Liver (tissue), 3 donors: ENCODE measurements around the gene WWOX.

Source experiments
- EGR1 ChIP-seq, 2 donors: IDR thresholded peaks; 2 replicates each; pipeline ENCODE4 v1.6.1; 2016 to 2018; ENCODE audit warnings: antibody characterized with exemption in 2 of 2, low read depth in 2 of 2
- NR2F2 ChIP-seq: IDR thresholded peaks from 2 replicates; pipeline ENCODE4 v1.6.1; 2016; ENCODE audit warnings: antibody characterized with exemption
- TAF1 ChIP-seq: conservative IDR thresholded peaks from 2 replicates; pipeline ENCODE4 v1.6.1; 2016; ENCODE audit warnings: antibody characterized with exemption, mild to moderate bottlenecking
- TF ChIP-seq, protein P1 (sequence below): fragments of 150-350 bp; IDR thresholded peaks from 2 replicates; pipeline ENCODE4 v1.5.1; 2017; ENCODE audit warnings: improper control_type of control experiment, low read depth, low read length; ENCODE audit not compliant: missing input control
- TF ChIP-seq, protein P2 (sequence below): IDR thresholded peaks from 2 replicates; pipeline ENCODE4 v1.6.1; 2016; ENCODE audit warnings: antibody characterized with exemption
- TF ChIP-seq, protein P3 (sequence below): IDR thresholded peaks from 2 replicates; pipeline ENCODE4 v1.6.1; 2016; ENCODE audit warnings: antibody characterized with exemption, mild to moderate bottlenecking
- donor health status: healthy.
- donor health status: healthy.

DNA sequence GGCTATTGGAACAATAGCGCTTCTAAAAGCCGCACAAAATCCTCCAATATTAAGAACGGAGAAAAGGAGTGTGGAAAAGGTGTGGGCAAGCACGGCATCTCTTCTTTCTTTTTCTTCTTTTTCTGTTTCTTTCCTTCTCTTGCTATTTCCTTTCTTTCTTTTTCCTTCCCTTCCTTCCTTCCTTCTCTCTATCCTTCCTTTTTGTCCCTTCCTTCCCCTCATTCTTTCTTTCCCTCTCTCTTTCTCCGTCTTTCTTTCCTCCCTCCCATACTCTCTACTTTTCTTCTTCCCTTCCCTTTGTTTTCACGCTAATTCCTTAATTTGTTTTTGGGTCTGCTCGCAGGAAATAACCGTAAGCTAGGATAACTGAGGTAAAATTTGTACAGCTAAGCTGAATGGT lies 1022.9 kb downstream of the WWOX start:
- TF ChIP-seq NR2F2 = no peak
- TF ChIP-seq, protein P1, sequence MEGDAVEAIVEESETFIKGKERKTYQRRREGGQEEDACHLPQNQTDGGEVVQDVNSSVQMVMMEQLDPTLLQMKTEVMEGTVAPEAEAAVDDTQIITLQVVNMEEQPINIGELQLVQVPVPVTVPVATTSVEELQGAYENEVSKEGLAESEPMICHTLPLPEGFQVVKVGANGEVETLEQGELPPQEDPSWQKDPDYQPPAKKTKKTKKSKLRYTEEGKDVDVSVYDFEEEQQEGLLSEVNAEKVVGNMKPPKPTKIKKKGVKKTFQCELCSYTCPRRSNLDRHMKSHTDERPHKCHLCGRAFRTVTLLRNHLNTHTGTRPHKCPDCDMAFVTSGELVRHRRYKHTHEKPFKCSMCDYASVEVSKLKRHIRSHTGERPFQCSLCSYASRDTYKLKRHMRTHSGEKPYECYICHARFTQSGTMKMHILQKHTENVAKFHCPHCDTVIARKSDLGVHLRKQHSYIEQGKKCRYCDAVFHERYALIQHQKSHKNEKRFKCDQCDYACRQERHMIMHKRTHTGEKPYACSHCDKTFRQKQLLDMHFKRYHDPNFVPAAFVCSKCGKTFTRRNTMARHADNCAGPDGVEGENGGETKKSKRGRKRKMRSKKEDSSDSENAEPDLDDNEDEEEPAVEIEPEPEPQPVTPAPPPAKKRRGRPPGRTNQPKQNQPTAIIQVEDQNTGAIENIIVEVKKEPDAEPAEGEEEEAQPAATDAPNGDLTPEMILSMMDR = no peak
- TF ChIP-seq, protein P2, sequence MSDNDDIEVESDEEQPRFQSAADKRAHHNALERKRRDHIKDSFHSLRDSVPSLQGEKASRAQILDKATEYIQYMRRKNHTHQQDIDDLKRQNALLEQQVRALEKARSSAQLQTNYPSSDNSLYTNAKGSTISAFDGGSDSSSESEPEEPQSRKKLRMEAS = no peak
- TF ChIP-seq TAF1 = no peak
- TF ChIP-seq, protein P3, sequence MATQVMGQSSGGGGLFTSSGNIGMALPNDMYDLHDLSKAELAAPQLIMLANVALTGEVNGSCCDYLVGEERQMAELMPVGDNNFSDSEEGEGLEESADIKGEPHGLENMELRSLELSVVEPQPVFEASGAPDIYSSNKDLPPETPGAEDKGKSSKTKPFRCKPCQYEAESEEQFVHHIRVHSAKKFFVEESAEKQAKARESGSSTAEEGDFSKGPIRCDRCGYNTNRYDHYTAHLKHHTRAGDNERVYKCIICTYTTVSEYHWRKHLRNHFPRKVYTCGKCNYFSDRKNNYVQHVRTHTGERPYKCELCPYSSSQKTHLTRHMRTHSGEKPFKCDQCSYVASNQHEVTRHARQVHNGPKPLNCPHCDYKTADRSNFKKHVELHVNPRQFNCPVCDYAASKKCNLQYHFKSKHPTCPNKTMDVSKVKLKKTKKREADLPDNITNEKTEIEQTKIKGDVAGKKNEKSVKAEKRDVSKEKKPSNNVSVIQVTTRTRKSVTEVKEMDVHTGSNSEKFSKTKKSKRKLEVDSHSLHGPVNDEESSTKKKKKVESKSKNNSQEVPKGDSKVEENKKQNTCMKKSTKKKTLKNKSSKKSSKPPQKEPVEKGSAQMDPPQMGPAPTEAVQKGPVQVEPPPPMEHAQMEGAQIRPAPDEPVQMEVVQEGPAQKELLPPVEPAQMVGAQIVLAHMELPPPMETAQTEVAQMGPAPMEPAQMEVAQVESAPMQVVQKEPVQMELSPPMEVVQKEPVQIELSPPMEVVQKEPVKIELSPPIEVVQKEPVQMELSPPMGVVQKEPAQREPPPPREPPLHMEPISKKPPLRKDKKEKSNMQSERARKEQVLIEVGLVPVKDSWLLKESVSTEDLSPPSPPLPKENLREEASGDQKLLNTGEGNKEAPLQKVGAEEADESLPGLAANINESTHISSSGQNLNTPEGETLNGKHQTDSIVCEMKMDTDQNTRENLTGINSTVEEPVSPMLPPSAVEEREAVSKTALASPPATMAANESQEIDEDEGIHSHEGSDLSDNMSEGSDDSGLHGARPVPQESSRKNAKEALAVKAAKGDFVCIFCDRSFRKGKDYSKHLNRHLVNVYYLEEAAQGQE = no peak
- no peak for TF ChIP-seq EGR1 (IDR thresholded peaks at IDR 0.05; ENCODE audit: low read depth in 2 of 2)
